GM12872 (cell line): ENCODE results near the gene NUDT8.

ENCODE experiments used
- TF ChIP-seq, protein P1 (sequence below): IDR thresholded peaks from 3 replicates; pipeline ENCODE4 v1.5.1; 2011; ENCODE audit warnings: low read depth, mild to moderate bottlenecking, low read length, moderate library complexity; ENCODE audit not compliant: insufficient read depth

Gene NUDT8

DNA sequence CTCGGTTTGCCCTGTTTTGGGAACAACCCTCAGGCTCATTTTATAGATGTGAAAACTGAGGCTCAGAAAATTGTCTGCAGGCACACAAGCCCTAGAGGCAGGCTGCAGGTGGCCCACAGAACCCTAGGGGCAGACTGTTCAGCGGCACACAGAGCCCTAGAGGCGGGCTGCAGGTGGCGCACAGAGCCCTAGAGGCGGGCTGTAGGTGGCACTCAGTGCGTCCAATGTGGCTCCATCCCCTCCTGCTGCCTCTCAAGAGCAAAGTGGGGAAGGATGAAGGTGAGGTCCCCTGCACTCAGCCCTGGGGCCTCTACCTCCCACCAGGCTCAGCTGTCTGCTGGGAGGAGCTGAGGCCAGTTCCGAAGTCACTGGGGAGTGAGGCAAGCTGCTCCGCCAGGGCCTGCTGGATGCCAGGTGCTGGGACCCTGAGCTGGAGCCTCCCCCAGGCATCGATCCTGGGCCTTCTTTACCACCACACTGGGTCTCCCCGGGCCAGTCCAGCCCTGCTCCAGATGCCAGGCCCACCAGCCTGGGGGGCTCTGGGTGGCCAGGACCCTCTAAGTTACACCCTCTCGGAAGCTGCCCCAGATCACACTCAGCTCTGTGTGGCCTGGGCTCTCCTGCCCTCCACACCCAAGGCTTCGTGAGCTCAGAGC is 18.5 kb upstream of the NUDT8 start:
- TF ChIP-seq, protein P1, sequence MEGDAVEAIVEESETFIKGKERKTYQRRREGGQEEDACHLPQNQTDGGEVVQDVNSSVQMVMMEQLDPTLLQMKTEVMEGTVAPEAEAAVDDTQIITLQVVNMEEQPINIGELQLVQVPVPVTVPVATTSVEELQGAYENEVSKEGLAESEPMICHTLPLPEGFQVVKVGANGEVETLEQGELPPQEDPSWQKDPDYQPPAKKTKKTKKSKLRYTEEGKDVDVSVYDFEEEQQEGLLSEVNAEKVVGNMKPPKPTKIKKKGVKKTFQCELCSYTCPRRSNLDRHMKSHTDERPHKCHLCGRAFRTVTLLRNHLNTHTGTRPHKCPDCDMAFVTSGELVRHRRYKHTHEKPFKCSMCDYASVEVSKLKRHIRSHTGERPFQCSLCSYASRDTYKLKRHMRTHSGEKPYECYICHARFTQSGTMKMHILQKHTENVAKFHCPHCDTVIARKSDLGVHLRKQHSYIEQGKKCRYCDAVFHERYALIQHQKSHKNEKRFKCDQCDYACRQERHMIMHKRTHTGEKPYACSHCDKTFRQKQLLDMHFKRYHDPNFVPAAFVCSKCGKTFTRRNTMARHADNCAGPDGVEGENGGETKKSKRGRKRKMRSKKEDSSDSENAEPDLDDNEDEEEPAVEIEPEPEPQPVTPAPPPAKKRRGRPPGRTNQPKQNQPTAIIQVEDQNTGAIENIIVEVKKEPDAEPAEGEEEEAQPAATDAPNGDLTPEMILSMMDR = peak; percentile 91

DNA sequence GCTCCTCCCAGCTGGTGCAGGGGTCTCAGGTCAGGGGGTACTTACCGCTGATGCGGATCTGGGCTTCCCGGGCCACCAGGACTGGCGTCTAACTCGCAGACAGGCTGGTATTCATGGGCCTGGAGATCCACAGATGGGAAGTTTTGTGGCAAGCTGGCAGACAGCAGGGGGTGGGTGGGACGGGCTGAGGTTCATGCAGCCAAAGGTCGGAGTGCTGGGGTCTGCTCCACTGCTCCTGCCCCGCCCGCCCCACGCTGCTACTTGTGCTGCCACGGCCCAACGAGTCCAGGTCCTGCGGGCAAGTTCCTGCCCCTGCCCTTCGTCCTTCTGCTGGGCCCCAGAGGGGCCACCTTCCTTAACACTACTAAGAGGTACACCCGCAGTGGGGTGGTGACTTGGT is 17.7 kb upstream of the NUDT8 start:
- TF ChIP-seq, protein P1 = no peak

DNA sequence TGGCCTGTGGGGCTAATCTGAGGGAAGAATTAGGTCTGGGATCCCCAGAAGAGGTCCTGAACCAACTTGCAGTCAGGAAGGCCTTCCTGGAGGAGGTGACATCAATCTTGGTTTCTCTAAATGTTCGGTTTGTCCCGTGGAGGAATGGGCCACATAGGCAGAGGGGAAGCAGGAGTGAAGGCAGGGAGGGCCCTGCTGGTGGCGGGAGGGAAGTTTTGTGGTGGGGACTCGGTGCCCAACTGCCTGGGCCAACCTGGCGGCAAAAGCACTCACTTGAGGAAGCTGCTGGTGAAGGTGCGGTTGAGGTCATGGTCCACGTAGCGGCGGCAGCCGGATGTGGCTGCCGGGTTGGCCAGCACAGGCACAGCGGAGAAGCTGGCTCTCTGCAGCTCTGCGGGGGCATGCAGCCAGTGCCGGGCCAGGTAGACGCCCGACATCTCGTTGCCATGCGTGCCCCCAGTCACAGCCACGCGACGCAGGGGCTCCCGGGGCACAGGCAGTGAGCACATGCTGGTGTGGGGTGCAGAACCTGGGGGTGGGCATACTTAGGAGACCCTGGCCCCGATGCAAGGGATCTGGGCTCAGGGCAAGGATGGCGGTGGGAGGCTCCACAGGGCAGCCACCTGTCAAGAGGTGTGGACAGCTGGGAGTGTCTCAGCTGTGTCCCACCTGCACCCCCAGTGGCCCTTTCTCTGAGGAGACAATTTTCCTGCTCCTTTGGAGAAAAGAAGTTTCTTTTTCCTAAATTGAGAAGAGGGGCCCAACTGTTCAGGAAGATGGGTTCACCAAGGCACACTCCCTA is 17.0 kb upstream of the NUDT8 start:
- TF ChIP-seq, protein P1 = peak; percentile 31; the same call in 1 of the 3 replicates

DNA sequence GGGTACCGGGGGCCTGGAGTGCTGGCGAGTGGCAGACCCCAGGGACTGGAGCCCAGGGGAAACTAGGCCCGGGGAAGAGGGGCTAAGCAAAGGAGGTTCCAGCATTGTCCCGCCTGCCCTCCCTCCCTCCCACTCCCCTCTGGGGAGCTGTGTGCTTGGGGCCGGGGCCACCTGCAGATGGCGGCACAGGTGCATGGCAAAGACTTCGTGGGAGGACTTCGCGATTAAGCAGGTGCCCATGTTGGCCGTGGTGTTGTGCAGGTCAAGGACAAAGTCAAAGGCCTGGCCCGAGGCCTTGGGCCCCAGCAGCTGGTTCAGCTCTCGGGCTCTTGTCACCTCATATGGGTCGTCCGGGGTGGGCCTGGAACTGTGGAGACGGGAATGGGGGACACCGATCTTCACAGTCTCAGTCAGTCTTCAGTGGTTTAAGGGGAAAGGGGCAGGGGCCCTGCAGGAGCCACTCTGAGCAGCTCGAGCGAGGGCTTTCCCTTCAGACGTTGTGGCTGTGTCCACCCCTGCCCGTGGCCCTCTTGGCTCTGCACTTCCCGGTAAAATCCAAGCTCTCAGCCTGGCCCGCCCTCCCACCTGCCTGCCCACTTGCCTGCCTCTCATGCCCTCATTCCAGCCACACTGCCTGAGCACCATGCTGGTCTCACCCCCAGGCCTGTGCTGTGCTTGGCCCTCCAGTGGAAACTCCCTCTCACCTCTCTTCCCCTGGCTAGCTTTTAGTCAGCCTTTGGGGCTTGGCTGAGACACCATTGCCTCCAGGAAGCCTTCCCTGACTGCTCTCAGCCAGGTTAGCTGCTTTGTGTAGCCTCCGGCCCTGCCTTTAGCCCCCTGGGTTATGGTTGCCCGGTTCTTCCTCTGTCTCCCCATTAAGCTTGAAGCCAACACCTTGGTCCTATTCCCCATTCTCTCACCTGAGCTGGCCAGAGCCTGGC is 16.1 kb upstream of the NUDT8 start:
- TF ChIP-seq, protein P1 = peak; percentile 36; the same call in 2 of the 3 replicates

DNA sequence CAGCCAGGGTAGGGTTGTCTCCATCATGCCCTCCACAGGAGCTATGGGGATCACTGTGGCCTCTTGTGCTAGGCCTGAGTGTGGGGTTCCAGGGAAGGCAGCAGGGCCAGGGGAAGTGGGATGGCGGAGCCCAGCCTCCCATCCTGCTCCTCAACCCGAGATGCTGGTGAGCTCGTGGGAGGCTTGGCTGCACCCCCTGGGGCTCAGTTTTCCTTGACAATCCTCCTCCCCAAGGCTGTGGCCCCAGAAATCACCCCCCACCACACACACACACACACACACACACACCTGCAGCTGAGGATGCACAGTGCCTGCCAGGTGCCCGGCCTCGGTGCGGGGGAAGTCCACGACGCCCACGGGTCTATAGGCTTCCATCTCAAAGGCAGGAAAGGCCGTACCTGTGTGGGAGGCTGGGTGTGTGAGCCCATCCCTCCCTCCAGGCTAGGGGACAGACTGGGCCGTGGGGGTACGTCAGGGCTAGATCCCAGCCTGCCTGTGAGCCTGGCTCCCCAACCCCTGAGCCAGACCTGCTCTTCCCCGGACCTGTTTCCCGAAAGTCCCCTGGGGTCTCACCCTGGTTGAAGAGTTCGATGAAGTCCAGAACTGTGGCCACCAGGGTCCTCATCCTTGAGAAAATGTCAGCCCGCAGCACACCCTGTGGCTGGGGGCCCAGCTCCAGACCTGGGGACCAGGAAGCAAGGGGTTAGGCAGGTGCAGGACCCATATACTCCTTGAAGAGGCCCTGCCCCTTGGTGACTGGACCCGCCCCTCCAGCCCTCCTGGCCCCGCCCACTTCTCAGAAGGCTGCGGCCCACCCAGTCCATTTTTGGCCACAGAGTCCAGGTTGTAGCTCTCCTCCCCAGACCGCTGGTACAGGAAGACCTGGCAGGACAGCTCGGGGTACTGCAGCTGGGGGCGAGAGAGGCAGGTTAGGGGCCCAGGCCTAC is 15.0 kb upstream of the NUDT8 start:
- TF ChIP-seq, protein P1 = no peak

DNA sequence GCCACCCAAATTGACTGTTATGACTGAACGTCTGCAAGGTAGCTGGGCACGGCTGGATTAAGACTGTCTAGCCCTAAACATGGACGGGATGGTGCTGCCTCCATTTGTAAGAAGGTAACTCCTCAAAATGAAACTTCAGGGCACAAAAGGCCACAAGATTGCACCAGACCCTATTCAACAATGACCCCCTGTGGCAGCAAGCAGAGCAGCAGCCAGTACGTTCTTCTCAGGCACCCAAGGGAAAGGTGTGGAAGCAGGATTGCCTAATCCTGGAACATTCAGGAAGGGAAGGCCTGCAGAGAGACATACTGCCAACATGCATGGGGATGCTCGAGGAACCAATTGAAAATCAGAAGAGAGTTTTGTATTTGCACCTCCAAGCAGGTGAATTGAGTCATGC is 14.3 kb upstream of the NUDT8 start:
- TF ChIP-seq, protein P1 = peak; percentile 63
